Activated CD8-positive, alpha-beta T cell treated with anti-CD3 and anti-CD28 coated beads, Interleukin-2, amount 10 ng/mL, durations not matched to agents 7 days and 5 days (primary cell): Measurements from ENCODE around the gene WNT7A. TPM values are rescaled to one million over a fixed set of nuclear protein-coding genes. Genes with fewer than 3 reads are reported as not detected.

Experiments used
- ATAC-seq: fragments of 150-1000 bp; cut with Tn5 transposase; one replicate; pipeline ENCODE4 v1.10.0; 2021; ENCODE audit warnings: moderate library complexity
- CTCF ChIA-PET: fragments of 350-600 bp; sonication (Branson Sonifier 250); formaldehyde crosslinking; loops from one replicate; lab custom pipeline; 2021; ENCODE audit warnings: antibody characterized with exemption; lab: Charles Lee
- POLR2A ChIA-PET: fragments of 350-600 bp; sonication (Branson Sonifier 250); formaldehyde crosslinking; loops from one replicate; lab custom pipeline; 2021; ENCODE audit warnings: antibody characterized with exemption; lab: Charles Lee
- DNase-seq: peaks from one replicate; pipeline ENCODE4 v3.0.0-alpha.2; 2020
- H3K27ac Mint-ChIP-seq: one replicate; pipeline ENCODE4 v1.8.0; 2021; ENCODE audit warnings: mild to moderate bottlenecking, mixed read lengths
- H3K27me3 Mint-ChIP-seq: one replicate; pipeline ENCODE4 v1.8.0; 2021; ENCODE audit warnings: low read depth, mixed read lengths
- H3K36me3 Mint-ChIP-seq: one replicate; pipeline ENCODE4 v1.8.0; 2021; ENCODE audit warnings: low read depth, mixed read lengths
- H3K4me1 Mint-ChIP-seq: one replicate; pipeline ENCODE4 v1.8.0; 2021; ENCODE audit warnings: low read depth, mixed read lengths
- H3K4me3 Mint-ChIP-seq: one replicate; pipeline ENCODE4 v1.8.0; 2021; ENCODE audit warnings: mild to moderate bottlenecking, mixed read lengths
- H3K9me3 Mint-ChIP-seq: one replicate; pipeline ENCODE4 v1.8.0; 2022; ENCODE audit warnings: mixed read lengths; ENCODE audit not compliant: insufficient read depth
- total RNA-seq, 2 experiments: library from RNA; stranded (reverse); gene quantifications; one replicate each; pipeline ENCODE4 v1.2.3, GENCODE V29; 2021

WNT7A gene
- total RNA-seq, 2 experiments from 2014 or later, result not detected

DNA sequence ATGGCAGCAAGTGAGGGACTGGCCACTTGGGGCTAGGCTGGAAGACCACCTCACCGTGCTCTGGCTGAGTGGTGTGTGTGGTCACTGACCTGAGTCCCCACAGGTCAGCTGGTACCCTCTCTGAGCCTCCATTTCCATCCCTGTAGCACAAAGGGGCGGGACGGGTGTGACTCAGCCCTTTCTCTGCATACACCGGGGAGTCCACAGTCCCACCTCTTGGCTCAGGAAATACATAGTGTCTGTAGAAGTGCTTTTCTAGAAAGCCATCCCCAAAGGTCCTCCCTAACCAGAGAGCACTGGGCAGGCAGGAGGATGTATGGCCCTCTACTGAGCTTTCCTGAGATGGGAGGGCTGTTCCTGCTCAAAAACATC lies 27.2 kb downstream of the WNT7A start:
- POLR2A ChIA-PET, result no interaction called here

DNA sequence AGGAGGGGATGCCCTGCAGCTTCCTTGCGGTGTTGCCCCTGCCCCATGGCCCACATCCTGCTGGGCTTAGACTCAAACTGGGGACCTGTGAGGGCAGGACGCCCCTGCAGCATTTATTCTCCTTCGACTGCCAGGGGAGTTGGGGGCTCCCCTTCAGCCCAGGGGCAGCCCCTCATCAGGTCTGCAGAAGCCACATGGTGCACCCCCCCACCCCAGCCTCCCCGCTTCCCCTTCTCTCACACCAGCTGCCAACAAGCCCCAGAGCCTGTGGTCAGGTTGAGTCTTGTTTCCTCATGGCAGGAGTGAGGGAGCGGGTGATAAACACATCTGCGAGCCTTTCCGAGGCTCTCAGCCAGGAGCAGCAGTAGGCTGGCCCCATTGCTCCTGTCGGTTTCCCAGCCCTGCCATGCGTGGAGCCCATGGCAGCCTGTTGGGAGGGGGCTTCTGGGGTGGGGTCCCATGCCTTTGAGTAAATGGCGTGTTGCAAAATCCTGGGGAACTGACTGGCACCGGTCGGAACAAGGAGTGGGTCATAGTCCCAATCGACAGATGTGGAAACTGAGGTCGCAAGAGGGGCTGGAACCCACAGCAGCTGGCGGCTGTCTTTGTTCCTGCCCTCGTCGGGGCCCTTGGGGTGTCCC lies 27.8 kb downstream of the WNT7A start:
- CTCF ChIA-PET, result no interaction called here
- Mint-ChIP-seq H3K36me3 (no peaks in the 10 kb centered on the region), H3K4me3 (no peak overlapping the region), H3K27ac (no peak overlapping the region), H3K27me3 (peaks cover 2% of the 10 kb centered on the region), H3K9me3 (no peaks in the 10 kb centered on the region), H3K4me1 (peaks cover 10% of the 10 kb centered on the region)
- ATAC-seq (no peak), DNase-seq (no peak)
- POLR2A ChIA-PET, result no interaction called here

More for the DNA sequence above, 27.2 kb downstream of the WNT7A start:
- DNase-seq (no peak), ATAC-seq (no peak)
- H3K36me3 Mint-ChIP-seq, result no peaks in the 10 kb centered on the region
- H3K27ac Mint-ChIP-seq, result no peak overlapping the region
- CTCF ChIA-PET, result no interaction called here
- H3K27me3 Mint-ChIP-seq, result peaks cover 2% of the 10 kb centered on the region
- no peak overlapping the region for H3K4me3 Mint-ChIP-seq
- H3K4me1 Mint-ChIP-seq, result peaks cover 10% of the 10 kb centered on the region
- H3K9me3 Mint-ChIP-seq, result no peaks in the 10 kb centered on the region

DNA sequence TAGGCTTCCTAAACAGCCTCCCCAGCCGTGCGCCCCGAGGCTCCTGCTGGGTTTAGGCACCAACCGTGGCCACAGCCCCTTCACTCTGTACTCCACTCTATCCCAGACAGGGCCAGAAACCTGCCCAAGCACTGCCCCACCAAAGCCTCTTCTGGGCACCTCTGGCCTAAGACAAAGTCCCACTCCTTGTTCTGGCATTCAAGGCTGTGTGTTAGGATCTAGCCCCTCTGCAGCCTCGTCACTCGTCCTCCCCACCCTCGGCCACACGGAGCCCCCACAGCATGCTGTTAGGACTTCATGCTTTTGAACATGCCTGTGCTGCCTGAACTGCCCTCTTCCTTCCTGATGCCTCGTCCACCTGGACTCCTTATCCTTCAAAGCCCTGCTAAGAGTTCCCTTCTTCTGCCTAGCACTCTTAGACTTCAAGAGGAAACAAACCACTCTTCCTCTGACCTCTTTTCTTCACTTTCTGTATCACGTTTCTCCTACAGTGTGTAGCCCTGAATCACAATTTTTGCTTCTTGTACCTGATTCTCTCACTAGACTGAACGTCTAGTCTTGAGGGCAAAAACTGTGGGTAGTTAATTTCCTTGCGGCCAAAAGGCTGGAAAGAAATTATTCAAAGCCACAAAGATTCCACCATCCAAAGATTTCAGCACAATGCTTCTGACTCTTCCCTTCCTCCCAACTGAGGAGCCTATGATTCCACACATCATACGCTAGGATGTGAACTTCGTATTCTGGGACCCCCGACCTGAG lies 28.6 kb downstream of the WNT7A start:
- no peaks in the 10 kb centered on the region for H3K36me3 Mint-ChIP-seq
- ChIA-PET POLR2A (no interaction called here), CTCF (no interaction called here)
- H3K4me1 Mint-ChIP-seq, result peaks cover 10% of the 10 kb centered on the region
- DNase-seq (no peak), ATAC-seq (no peak)
- H3K9me3 Mint-ChIP-seq, result no peaks in the 10 kb centered on the region
- peaks cover 2% of the 10 kb centered on the region for H3K27me3 Mint-ChIP-seq
- no peak overlapping the region for H3K27ac Mint-ChIP-seq
- no peak overlapping the region for H3K4me3 Mint-ChIP-seq

DNA sequence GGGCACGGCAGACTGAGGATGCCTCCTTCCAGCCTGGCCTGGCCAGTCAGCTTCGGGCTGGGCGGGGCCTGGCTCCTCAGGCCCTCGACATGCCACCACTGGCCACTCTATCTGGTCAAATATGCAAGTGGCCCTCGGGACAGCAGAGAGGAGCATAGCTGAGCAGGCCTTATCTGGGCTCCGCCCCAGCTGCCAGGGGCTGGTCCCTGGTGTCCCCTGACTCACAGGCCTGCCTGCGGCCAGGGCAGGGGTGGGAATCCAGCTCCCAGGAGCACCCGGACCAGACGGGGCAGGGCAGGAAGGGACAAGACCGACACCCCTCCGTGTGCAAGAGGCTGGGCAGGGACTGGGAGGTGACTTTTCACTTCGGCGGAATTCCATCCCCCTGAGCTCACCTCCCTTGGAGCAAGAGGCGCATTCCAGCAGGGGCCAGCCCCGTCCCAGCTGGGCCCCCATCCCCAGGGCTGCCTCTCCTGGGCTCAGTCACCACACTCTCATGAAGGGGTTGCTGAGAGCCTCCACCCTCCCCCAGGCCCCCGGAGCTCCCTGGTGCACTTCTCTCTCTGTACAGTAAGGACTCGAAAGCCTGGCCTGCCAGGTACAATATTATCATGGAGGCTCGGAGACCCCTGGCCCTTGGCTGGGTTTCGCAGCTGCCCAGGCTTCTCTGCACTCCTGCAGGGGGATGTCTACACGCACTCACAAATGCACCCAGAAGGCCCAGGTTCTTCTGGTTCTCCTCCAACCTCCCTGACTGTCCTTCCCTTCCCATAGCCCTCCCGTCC lies 29.5 kb downstream of the WNT7A start:
- no peak overlapping the region for H3K4me3 Mint-ChIP-seq
- ATAC-seq, result no peak
- ChIA-PET CTCF (no interaction called here), POLR2A (no interaction called here)
- no peaks in the 10 kb centered on the region for H3K9me3 Mint-ChIP-seq
- H3K4me1 Mint-ChIP-seq, result peaks cover 10% of the 10 kb centered on the region
- H3K27me3 Mint-ChIP-seq, result peaks cover 2% of the 10 kb centered on the region
- no peak overlapping the region for H3K27ac Mint-ChIP-seq
- DNase-seq, result no peak
- H3K36me3 Mint-ChIP-seq, result no peaks in the 10 kb centered on the region

DNA sequence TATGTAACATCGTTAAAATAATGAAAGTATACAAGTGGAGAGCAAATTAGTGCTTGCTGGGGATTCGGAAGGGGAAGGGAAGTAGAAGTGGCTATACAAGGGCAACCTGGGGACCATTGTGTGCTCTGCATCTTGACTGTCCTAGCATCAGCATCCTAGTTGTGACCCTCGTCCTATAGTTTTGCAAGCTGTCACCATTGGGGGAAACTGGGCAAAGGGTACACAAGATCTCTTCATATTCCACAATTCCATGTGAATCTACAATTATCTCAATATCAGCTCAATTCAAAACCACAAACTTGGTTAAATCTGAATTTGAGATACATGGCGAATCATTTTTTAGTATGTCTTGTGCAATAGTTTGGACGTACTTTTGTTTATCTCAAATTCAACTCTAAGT lies 30.9 kb downstream of the WNT7A start:
- ChIA-PET POLR2A (no interaction called here), CTCF (no interaction called here)
- DNase-seq (no peak), ATAC-seq (no peak)
- Mint-ChIP-seq H3K9me3 (no peaks in the 10 kb centered on the region), H3K4me3 (no peak overlapping the region), H3K27me3 (peaks cover 2% of the 10 kb centered on the region), H3K27ac (no peak overlapping the region), H3K36me3 (no peaks in the 10 kb centered on the region), H3K4me1 (peaks cover 10% of the 10 kb centered on the region)

DNA sequence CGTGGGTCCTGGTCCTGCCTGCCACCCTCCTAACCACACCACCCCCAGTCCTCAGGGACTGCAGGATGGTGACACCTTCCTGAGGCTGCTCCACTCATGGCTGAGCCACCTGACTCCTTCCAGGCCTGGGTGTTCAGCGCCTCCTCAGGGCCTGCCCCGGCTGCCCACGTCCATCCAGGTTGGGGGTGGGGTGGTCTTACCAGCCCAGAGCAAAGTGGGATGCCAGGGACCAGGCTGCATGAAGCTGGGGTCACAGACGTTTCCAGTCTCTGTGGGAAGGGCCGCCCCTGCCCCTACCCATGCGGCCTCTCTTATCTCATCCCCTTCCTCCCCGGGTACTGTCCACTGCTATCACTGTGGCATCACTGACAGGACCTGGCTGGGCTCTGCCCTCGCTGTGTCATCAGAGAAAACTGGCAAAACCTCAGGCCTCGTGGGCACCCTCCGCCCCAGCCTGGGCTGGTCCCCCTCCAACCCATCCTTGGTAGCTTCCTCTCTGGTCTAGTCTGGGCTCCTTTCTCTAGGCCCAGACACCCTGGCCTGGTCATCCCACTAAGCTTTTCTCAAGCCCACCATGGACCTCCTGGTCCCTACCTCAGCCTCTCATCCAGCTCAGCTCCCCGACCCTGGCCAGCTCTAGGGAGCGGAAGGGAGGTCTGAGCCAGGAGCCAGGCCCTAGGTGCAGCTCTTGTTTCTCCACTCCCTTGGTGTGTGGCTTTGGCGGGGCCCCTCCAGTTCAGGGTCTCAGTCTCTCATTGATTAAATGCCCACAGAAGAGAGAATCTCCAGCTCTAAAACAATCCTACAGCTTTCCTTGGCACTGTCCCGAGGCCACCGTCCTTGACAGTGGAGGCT lies 32.9 kb downstream of the WNT7A start:
- no peaks in the 10 kb centered on the region for H3K9me3 Mint-ChIP-seq
- ChIA-PET CTCF (no interaction called here), POLR2A (interaction anchor here (0.7 kb wide), 1 partner anchor 818 kb away, joined by 3 read pairs; no protein-coding TSS in a partner anchor)
- H3K4me3 Mint-ChIP-seq, result no peak overlapping the region
- H3K4me1 Mint-ChIP-seq, result no peaks in the 10 kb centered on the region
- peaks cover 2% of the 10 kb centered on the region for H3K27me3 Mint-ChIP-seq
- H3K36me3 Mint-ChIP-seq, result no peaks in the 10 kb centered on the region
- ATAC-seq (no peak), DNase-seq (no peak)
- no peak overlapping the region for H3K27ac Mint-ChIP-seq

DNA sequence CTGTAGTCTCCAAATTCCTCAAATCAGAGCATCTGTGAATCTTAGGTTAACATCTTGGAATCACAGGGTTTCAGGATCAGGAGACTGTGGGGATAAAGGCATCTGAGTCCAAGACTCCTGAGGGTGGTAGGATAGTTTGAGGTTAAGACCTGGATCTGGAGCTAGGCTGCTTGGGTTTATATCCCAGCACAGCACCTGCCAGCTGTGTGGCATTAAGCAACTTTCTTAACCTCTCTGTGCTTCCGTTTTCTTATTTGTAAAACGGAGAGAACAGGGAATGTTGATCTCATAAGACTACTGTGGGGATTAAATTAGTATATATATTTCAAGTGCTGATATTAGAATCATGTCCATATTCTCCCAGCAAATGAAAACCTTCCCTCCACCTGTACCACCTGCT lies 33.6 kb downstream of the WNT7A start:
- ATAC-seq, result no peak
- Mint-ChIP-seq H3K27ac (no peak overlapping the region), H3K36me3 (no peaks in the 10 kb centered on the region), H3K4me1 (no peaks in the 10 kb centered on the region), H3K4me3 (no peak overlapping the region), H3K27me3 (peaks cover 2% of the 10 kb centered on the region), H3K9me3 (no peaks in the 10 kb centered on the region)
- CTCF ChIA-PET, result no interaction called here
- DNase-seq, result no peak
- POLR2A ChIA-PET, result no interaction called here

DNA sequence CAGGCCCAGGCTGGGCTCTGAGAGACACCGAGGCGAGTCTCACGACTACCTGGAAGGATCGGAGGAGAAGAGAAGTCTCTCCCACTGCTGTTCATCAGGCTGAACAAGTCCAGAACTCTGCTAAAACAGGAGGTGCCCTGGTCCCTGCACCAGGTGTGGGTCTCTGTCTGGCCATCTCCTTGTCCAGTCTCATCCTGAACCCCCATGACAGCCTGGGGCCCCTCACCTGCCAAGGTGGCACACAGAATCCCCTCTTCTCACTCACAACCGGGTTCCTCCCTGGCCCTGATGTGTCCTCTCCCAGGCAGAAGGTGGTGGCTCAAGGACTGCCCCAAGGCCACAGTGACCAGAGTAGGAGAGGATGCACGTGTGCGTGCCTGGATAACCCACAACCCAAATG lies 34.1 kb downstream of the WNT7A start:
- ChIA-PET CTCF (no interaction called here), POLR2A (no interaction called here)
- H3K36me3 Mint-ChIP-seq, result no peaks in the 10 kb centered on the region
- peaks cover 2% of the 10 kb centered on the region for H3K27me3 Mint-ChIP-seq
- no peaks in the 10 kb centered on the region for H3K4me1 Mint-ChIP-seq
- no peaks in the 10 kb centered on the region for H3K9me3 Mint-ChIP-seq
- no peak overlapping the region for H3K4me3 Mint-ChIP-seq
- ATAC-seq (no peak), DNase-seq (no peak)
- no peak overlapping the region for H3K27ac Mint-ChIP-seq

DNA sequence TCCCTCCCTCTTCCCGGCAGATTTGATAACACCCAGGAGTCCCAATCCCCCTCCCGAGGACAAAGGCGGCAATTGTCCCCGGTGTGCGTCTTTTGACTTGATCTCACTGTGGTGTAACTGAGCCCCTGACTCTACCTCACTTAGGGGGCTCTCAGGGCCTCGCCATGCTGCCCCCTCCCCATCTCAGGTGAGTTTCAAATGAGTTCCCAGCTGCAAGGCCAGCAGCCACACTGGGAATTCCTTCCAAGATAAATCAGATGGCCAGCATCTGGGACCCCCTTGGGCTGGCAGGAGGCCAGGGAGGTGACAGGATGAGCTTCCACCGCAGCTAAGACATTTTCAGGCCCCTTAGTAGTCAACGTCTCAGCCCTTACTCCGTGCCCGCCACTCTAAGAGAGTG lies 35.0 kb downstream of the WNT7A start:
- H3K4me3 Mint-ChIP-seq, result no peak overlapping the region
- H3K27me3 Mint-ChIP-seq, result peaks cover 2% of the 10 kb centered on the region
- no peak for ATAC-seq
- POLR2A ChIA-PET, result no interaction called here
- H3K36me3 Mint-ChIP-seq, result no peaks in the 10 kb centered on the region
- CTCF ChIA-PET, result no interaction called here
- H3K4me1 Mint-ChIP-seq, result no peaks in the 10 kb centered on the region
- no peaks in the 10 kb centered on the region for H3K9me3 Mint-ChIP-seq
- H3K27ac Mint-ChIP-seq, result no peak overlapping the region
- no peak for DNase-seq

DNA sequence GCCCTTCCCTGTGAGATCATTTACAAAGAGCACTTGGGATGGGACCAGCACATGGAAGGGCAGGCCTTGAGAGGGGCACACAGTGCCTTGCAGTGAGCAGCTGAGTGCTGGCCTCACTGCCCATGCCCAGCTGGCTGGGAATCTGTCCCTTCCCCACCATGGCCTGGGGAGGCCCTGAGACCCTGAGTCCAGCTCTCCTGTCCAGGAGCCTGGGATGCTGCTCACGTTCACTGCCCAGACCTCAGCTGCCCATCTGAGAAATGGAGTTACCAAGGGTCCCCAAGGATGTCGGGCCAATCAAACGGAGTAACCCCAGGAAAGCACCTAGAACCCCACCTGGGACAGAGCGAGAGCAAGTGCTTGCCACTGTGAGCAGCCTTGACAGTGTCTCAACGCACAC lies 35.6 kb downstream of the WNT7A start:
- DNase-seq (no peak), ATAC-seq (no peak)
- no peaks in the 10 kb centered on the region for H3K4me1 Mint-ChIP-seq
- POLR2A ChIA-PET, result no interaction called here
- no peaks in the 10 kb centered on the region for H3K36me3 Mint-ChIP-seq
- CTCF ChIA-PET, result no interaction called here
- no peak overlapping the region for H3K27ac Mint-ChIP-seq
- peaks cover 2% of the 10 kb centered on the region for H3K27me3 Mint-ChIP-seq
- H3K4me3 Mint-ChIP-seq, result no peak overlapping the region
- H3K9me3 Mint-ChIP-seq, result no peaks in the 10 kb centered on the region

DNA sequence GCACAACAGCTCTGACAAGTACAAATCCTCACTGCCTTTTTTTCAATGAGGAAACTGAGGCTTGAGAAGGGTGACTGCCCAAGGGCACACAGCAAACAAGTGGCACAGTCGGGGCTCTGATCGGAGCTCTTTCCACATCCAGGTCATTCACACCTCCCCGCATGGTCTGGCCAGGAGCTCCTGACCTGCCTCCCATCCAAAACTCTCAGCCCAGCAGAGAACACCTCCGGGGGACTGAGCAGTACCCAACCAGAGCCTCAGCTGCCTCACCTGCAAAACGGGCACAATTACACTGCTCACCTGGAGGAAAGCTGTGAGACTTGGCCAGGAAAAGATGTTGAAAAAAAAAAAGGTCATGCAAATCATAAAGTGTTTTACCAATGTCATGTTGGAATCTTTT lies 36.5 kb downstream of the WNT7A start:
- no peaks in the 10 kb centered on the region for H3K27me3 Mint-ChIP-seq
- H3K4me1 Mint-ChIP-seq, result no peaks in the 10 kb centered on the region
- no peak overlapping the region for H3K27ac Mint-ChIP-seq
- no peak for ATAC-seq
- no peaks in the 10 kb centered on the region for H3K36me3 Mint-ChIP-seq
- H3K9me3 Mint-ChIP-seq, result no peaks in the 10 kb centered on the region
- CTCF ChIA-PET, result interaction anchor here (1.1 kb wide), 1 partner anchor 347 kb away, joined by 3 read pairs; no protein-coding TSS in a partner anchor
- POLR2A ChIA-PET, result no interaction called here
- H3K4me3 Mint-ChIP-seq, result no peak overlapping the region
- no peak for DNase-seq
